ENCODE measurements around the gene FAM149B1. TPM values are rescaled to one million over a fixed set of nuclear protein-coding genes. Genes with fewer than 3 reads are reported as not detected.
A peak's percentile ranks its signal among the peaks of the same experiment; 100 is the strongest.

The FAM149B1 gene
- total RNA-seq, 1 experiment from 2014 or later, result 39.1 TPM

GRCh38 chr10:73206385-73206784, 38.5 kb downstream of the FAM149B1 start:
- Histone ChIP-seq H3K4me1 (ENCODE audit: insufficient read depth, low read length) (no peaks in the 10 kb centered on the region; the same call in 1 of the 2 replicates), H3K9me2 (replicated peaks; ENCODE audit: low read length) (no peaks in the 10 kb centered on the region), H3K27ac (ENCODE audit: low read length) (no peak overlapping the region), H3K27me3 (ENCODE audit: low read length) (no peaks in the 10 kb centered on the region), H3K36me3 (ENCODE audit: low read depth, low read length) (peaks cover 15% of the 10 kb centered on the region), H3K9ac (ENCODE audit: low read length) (no peak overlapping the region), H3K4me3 (ENCODE audit: low read length) (no peak overlapping the region), H3K9me3 (ENCODE audit: low read length) (no peaks in the 10 kb centered on the region), H3K79me2 (ENCODE audit: low read length) (no peaks in the 10 kb centered on the region), H2AFZ (ENCODE audit: low read length) (no peak overlapping the region), H3F3A (ENCODE audit: low read length, unreplicated experiment) (no peaks in the 10 kb centered on the region), H3K4me2 (ENCODE audit: low read length) (no peak overlapping the region), H4K20me1 (ENCODE audit: low read length) (no peaks in the 10 kb centered on the region)
- TF ChIP-seq CTCF (conservative IDR thresholded peaks at IDR 0.05; ENCODE audit: low read depth, low read length) (no peak), EZH2 (IDR thresholded peaks at IDR 0.05; ENCODE audit: low read length, unreplicated experiment) (no peak), EZH2phosphoT487 (IDR thresholded peaks at IDR 0.05; ENCODE audit: borderline replicate concordance, low read length) (no peak)
- ATAC-seq (no peak), DNase-seq (no peak)
- BruUV-seq (replicated peaks), result no TSS peak
- ChIA-PET CTCF (no interaction called here), POLR2A (ENCODE audit: unreplicated experiment) (no interaction called here)
- intact Hi-C loops (cut with micrococcal nuclease), result no loop called here

GRCh38 chr10:73207883-73208282, 40.0 kb downstream of the FAM149B1 start:
- Histone ChIP-seq H3K36me3 (ENCODE audit: low read depth, low read length) (peaks cover 15% of the 10 kb centered on the region), H3K27ac (ENCODE audit: low read length) (no peak overlapping the region), H3K4me3 (ENCODE audit: low read length) (no peak overlapping the region), H3F3A (ENCODE audit: low read length, unreplicated experiment) (no peaks in the 10 kb centered on the region), H3K4me1 (ENCODE audit: insufficient read depth, low read length) (no peaks in the 10 kb centered on the region; the same call in 1 of the 2 replicates), H2AFZ (ENCODE audit: low read length) (no peak overlapping the region), H3K9me3 (ENCODE audit: low read length) (no peaks in the 10 kb centered on the region), H3K79me2 (ENCODE audit: low read length) (no peaks in the 10 kb centered on the region), H3K4me2 (ENCODE audit: low read length) (no peak overlapping the region), H3K27me3 (ENCODE audit: low read length) (no peaks in the 10 kb centered on the region), H3K9ac (ENCODE audit: low read length) (no peak overlapping the region), H3K9me2 (replicated peaks; ENCODE audit: low read length) (no peaks in the 10 kb centered on the region), H4K20me1 (ENCODE audit: low read length) (no peaks in the 10 kb centered on the region)
- ATAC-seq (no peak), DNase-seq (no peak)
- intact Hi-C loops (cut with micrococcal nuclease), result no loop called here
- TF ChIP-seq EZH2phosphoT487 (IDR thresholded peaks at IDR 0.05; ENCODE audit: borderline replicate concordance, low read length), result no peak
- TF ChIP-seq EZH2 (IDR thresholded peaks at IDR 0.05; ENCODE audit: low read length, unreplicated experiment), result no peak
- TF ChIP-seq CTCF (conservative IDR thresholded peaks at IDR 0.05; ENCODE audit: low read depth, low read length), result no peak
- BruUV-seq (replicated peaks), result no TSS peak
- ChIA-PET CTCF (no interaction called here), POLR2A (ENCODE audit: unreplicated experiment) (no interaction called here)

GRCh38 chr10:73209705-73210104, 41.8 kb downstream of the FAM149B1 start:
- no peak overlapping the region for H3K4me2 ChIP-seq (ENCODE audit: low read length)
- H3K9ac ChIP-seq (ENCODE audit: low read length), result no peak overlapping the region
- H3K27ac ChIP-seq (ENCODE audit: low read length), result no peak overlapping the region
- no peaks in the 10 kb centered on the region for H3K9me3 ChIP-seq (ENCODE audit: low read length)
- H3K79me2 ChIP-seq (ENCODE audit: low read length), result no peaks in the 10 kb centered on the region
- no peaks in the 10 kb centered on the region for H3K27me3 ChIP-seq (ENCODE audit: low read length)
- ATAC-seq, result peak; percentile 92
- ChIA-PET POLR2A (ENCODE audit: unreplicated experiment) (interaction anchor here (0.7 kb wide), 1 partner anchor 16 kb away, joined by 8 read pairs; no protein-coding TSS in a partner anchor), CTCF (no interaction called here)
- H3K4me1 ChIP-seq (ENCODE audit: insufficient read depth, low read length), result no peaks in the 10 kb centered on the region; the same call in 1 of the 2 replicates
- intact Hi-C loops (cut with micrococcal nuclease), result no loop called here
- H3K36me3 ChIP-seq (ENCODE audit: low read depth, low read length), result peaks cover 15% of the 10 kb centered on the region
- no peak overlapping the region for H2AFZ ChIP-seq (ENCODE audit: low read length)
- no peaks in the 10 kb centered on the region for H3K9me2 ChIP-seq (replicated peaks; ENCODE audit: low read length)
- TF ChIP-seq EZH2 (IDR thresholded peaks at IDR 0.05; ENCODE audit: low read length, unreplicated experiment), result no peak
- TF ChIP-seq EZH2phosphoT487 (IDR thresholded peaks at IDR 0.05; ENCODE audit: borderline replicate concordance, low read length), result no peak
- TF ChIP-seq CTCF (conservative IDR thresholded peaks at IDR 0.05; ENCODE audit: low read depth, low read length), result no peak
- no TSS peak for BruUV-seq (replicated peaks)
- no peaks in the 10 kb centered on the region for H3F3A ChIP-seq (ENCODE audit: low read length, unreplicated experiment)
- no peak overlapping the region for H3K4me3 ChIP-seq (ENCODE audit: low read length)
- no peaks in the 10 kb centered on the region for H4K20me1 ChIP-seq (ENCODE audit: low read length)
- peak; percentile 81 for DNase-seq

Data from PC-3 (cell line).